H9 (cell line): Measurements from ENCODE around the gene WDR74. TPM values are rescaled to one million over a fixed set of nuclear protein-coding genes. Genes with fewer than 3 reads are reported as not detected.

Source experiments
- DNase-seq: peaks from one replicate; pipeline ENCODE4 v3.0.0-alpha.2; 2017
- H2AFZ ChIP-seq: one replicate; pipeline ENCODE4 v1.6.1; 2013; ENCODE audit warnings: mild to moderate bottlenecking, low read length, control low read depth, moderate library complexity
- H2AK5ac ChIP-seq: 2 replicates; pipeline ENCODE4 v1.6.1; 2013; ENCODE audit warnings: low read length, control low read depth, mixed read lengths; ENCODE audit not compliant: insufficient read length
- H2BK120ac ChIP-seq: one replicate; pipeline ENCODE4 v1.6.1; 2013; ENCODE audit warnings: low read depth, mild to moderate bottlenecking, low read length, control low read depth, inconsistent platforms; ENCODE audit not compliant: poor library complexity, severe bottlenecking
- H2BK12ac ChIP-seq: 2 replicates; pipeline ENCODE4 v1.6.1; 2013; ENCODE audit warnings: low read length, control low read depth, mixed read lengths, low read depth; ENCODE audit not compliant: insufficient read length
- H2BK15ac ChIP-seq: 2 replicates; pipeline ENCODE4 v1.6.1; 2013; ENCODE audit warnings: low read depth, low read length, control low read depth
- H2BK20ac ChIP-seq: one replicate; pipeline ENCODE4 v1.6.1; 2013; ENCODE audit warnings: low read depth, mild to moderate bottlenecking, low read length, control low read depth, inconsistent platforms; ENCODE audit not compliant: poor library complexity, severe bottlenecking
- H2BK5ac ChIP-seq: 2 replicates; pipeline ENCODE4 v1.6.1; 2013; ENCODE audit warnings: low read length, control low read depth, mixed read lengths; ENCODE audit not compliant: insufficient read length
- H3K14ac ChIP-seq: 2 replicates; pipeline ENCODE4 v1.6.1; 2013; ENCODE audit warnings: low read length, control low read depth; ENCODE audit not compliant: insufficient read depth
- H3K18ac ChIP-seq: 2 replicates; pipeline ENCODE4 v1.6.1; 2013; ENCODE audit warnings: low read depth, mild to moderate bottlenecking, mixed read lengths, low read length, control low read depth; ENCODE audit not compliant: insufficient read length
- H3K23ac ChIP-seq: 2 replicates; pipeline ENCODE4 v1.6.1; 2013; ENCODE audit warnings: low read length, control low read depth, mixed read lengths, low read depth; ENCODE audit not compliant: insufficient read length
- H3K23me2 ChIP-seq: 2 replicates; pipeline ENCODE4 v1.6.1; 2013; ENCODE audit warnings: low read depth, mild to moderate bottlenecking, mixed read lengths, low read length, control low read depth; ENCODE audit not compliant: insufficient read length, poor library complexity, severe bottlenecking
- H3K27ac ChIP-seq: 2 replicates; pipeline ENCODE4 v1.5.1; 2013; ENCODE audit warnings: low read length, control low read depth, mixed read lengths, low read depth; ENCODE audit not compliant: insufficient read length
- H3K27me3 ChIP-seq: 2 replicates; pipeline ENCODE4 v1.6.1; 2013; ENCODE audit warnings: low read length, control low read depth, inconsistent platforms; ENCODE audit not compliant: insufficient read depth
- H3K4ac ChIP-seq: 2 replicates; pipeline ENCODE4 v1.6.1; 2013; ENCODE audit warnings: low read depth, mild to moderate bottlenecking, control low read depth, inconsistent platforms, low read length, moderate library complexity
- H3K4me1 ChIP-seq: 2 replicates; pipeline ENCODE4 v1.6.1; 2013; ENCODE audit warnings: low read length, control low read depth, inconsistent platforms; ENCODE audit not compliant: insufficient read depth
- H3K4me2 ChIP-seq: 2 replicates; pipeline ENCODE4 v1.6.1; 2013; ENCODE audit warnings: low read length, control low read depth, mixed read lengths; ENCODE audit not compliant: insufficient read length, insufficient read depth
- H3K56ac ChIP-seq: 2 replicates; pipeline ENCODE4 v1.6.1; 2013; ENCODE audit warnings: low read depth, mild to moderate bottlenecking, mixed read lengths, low read length, control low read depth; ENCODE audit not compliant: insufficient read length
- H3K79me1 ChIP-seq: 2 replicates; pipeline ENCODE4 v1.6.1; 2013; ENCODE audit warnings: low read depth, mild to moderate bottlenecking, moderate library complexity, low read length, control low read depth, inconsistent platforms; ENCODE audit not compliant: insufficient read depth, poor library complexity, severe bottlenecking
- H3K79me2 ChIP-seq: 2 replicates; pipeline ENCODE4 v1.6.1; 2013; ENCODE audit warnings: low read length, control low read depth, inconsistent platforms; ENCODE audit not compliant: insufficient read depth
- H3K9ac ChIP-seq: 2 replicates; pipeline ENCODE4 v1.6.1; 2013; ENCODE audit warnings: low read length, control low read depth, mixed read lengths; ENCODE audit not compliant: insufficient read length; ENCODE audit errors: extremely low read depth
- H3K9me3 ChIP-seq: one replicate; pipeline ENCODE4 v1.6.1; 2013; ENCODE audit warnings: low read depth, low read length, inconsistent platforms; ENCODE audit not compliant: control insufficient read depth
- H3T11ph ChIP-seq: one replicate; pipeline ENCODE4 v1.6.1; 2013; ENCODE audit warnings: mild to moderate bottlenecking, low read length, control low read depth, inconsistent platforms
- H4K20me1 ChIP-seq: one replicate; pipeline ENCODE4 v1.6.1; 2013; ENCODE audit not compliant: control insufficient read depth, insufficient read length, insufficient read depth
- H4K5ac ChIP-seq: 2 replicates; pipeline ENCODE4 v1.6.1; 2013; ENCODE audit warnings: low read depth, mild to moderate bottlenecking, mixed read lengths, low read length, control low read depth; ENCODE audit not compliant: insufficient read length
- H4K8ac ChIP-seq: replicated peaks from 2 replicates; pipeline ENCODE4 v1.6.1; 2013; ENCODE audit warnings: low read length, control low read depth, mixed read lengths, low read depth; ENCODE audit not compliant: insufficient read length
- H4K91ac ChIP-seq: 2 replicates; pipeline ENCODE4 v1.6.1; 2013; ENCODE audit warnings: low read depth, mild to moderate bottlenecking, moderate library complexity, mixed read lengths, low read length, control low read depth; ENCODE audit not compliant: insufficient read length
- H3K27ac Mint-ChIP-seq, 3 experiments: 2 replicates in 2 of 3; 3 replicates in 1 of 3; pipeline ENCODE4 v1.8.0; 2020 to 2021; ENCODE audit warnings: mixed read lengths in 3 of 3, mild to moderate bottlenecking in 1 of 3, moderate library complexity in 1 of 3
- H3K27me3 Mint-ChIP-seq: 2 replicates; pipeline ENCODE4 v1.8.0; 2021; ENCODE audit warnings: low read depth, mild to moderate bottlenecking, moderate library complexity, mixed read lengths
- H3K36me3 Mint-ChIP-seq, 3 experiments: 2 replicates in 2 of 3; 3 replicates in 1 of 3; pipeline ENCODE4 v1.8.0; 2020 to 2021; ENCODE audit warnings: low read depth in 3 of 3, mixed read lengths in 3 of 3; ENCODE audit not compliant: insufficient read depth in 1 of 3
- H3K4me1 Mint-ChIP-seq, 2 experiments: 2 replicates each; pipeline ENCODE4 v1.8.0; 2020; ENCODE audit warnings: mixed read lengths in 2 of 2
- H3K4me3 Mint-ChIP-seq, 2 experiments: 2 replicates in 1 of 2; 3 replicates in 1 of 2; pipeline ENCODE4 v1.8.0; 2020 to 2021; ENCODE audit warnings: mild to moderate bottlenecking in 2 of 2, mixed read lengths in 2 of 2, moderate library complexity in 1 of 2
- H3K9me3 Mint-ChIP-seq, 2 experiments: 2 replicates in 1 of 2; 3 replicates in 1 of 2; pipeline ENCODE4 v1.8.0; 2020; ENCODE audit warnings: mild to moderate bottlenecking in 2 of 2, mixed read lengths in 2 of 2, moderate library complexity in 1 of 2
- CTCF ChIP-seq: fragments of 200-600 bp; sonication (generic); conservative IDR thresholded peaks from 3 replicates; pipeline ENCODE4 v1.8.0; 2021; ENCODE audit warnings: antibody characterized with exemption, mild to moderate bottlenecking
- WGBS: extraction: QIAGEN DNeasy Blood & Tissue Kit; methylation state at CpG from one replicate; pipeline ENCODE4 v1.1.7; 2013; ENCODE audit warnings: missing lambda C conversion rate, low lambda C conversion rate, mixed read lengths; ENCODE audit not compliant: insufficient read length; ENCODE audit errors: extremely low coverage; 5-methylcytosine and 5-hydroxymethylcytosine counted together
- total RNA-seq: library from RNA; stranded (reverse); gene quantifications from 2 replicates; pipeline ENCODE4 v1.2.1, GENCODE V29; 2021

Gene WDR74
- total RNA-seq, 1 experiment from 2014 or later = 121 TPM

DNA sequence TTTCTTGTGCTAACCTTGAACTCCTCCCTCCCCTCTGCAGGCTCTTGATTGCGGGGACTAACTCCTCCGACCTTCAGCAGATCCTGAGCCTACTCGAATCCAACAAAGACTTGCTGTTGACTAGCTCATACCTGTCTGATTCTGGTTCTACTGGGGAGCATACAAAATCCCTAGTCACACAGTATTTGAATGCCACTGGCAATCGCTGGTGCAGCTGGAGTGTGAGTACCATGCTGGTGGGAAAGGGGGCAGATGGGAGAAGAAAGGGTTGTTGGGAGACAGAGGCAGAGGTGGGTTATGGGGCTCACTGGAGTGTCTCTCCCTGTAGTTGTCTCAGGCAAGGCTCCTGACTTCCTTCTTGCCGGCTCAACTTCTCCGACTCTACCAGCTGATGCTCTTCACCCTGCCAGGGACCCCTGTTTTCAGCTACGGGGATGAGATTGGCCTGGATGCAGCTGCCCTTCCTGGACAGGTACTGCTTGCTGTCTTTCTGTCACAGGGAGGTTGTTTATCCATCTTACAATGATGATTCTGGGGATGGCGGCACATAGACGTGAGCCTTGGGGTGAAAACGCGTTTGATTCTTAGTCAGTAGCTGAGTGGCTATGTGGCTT lies 45.9 kb upstream of the WDR74 start:
- no peak overlapping the region for H4K8ac ChIP-seq
- Mint-ChIP-seq H3K4me1 (peaks cover 41 to 50% of the 10 kb centered on the region in 2 experiments), H3K4me3 (peak overlapping the region; percentile 32 to 57; a peak in 3 of 5 replicates), H3K27me3 (peaks cover 5% of the 10 kb centered on the region), H3K27ac (peak overlapping the region; percentile 53 to 96 (median 83); a peak in 4 of 7 replicates), H3K36me3 (peaks cover 82 to 95% (median 89%) of the 10 kb centered on the region in 3 experiments), H3K9me3 (peaks cover 2 to 3% of the 10 kb centered on the region in 2 experiments; a peak in 3 of 5 replicates)
- H3K56ac ChIP-seq = no peak overlapping the region
- no peaks in the 10 kb centered on the region; the same call in 1 of the 2 replicates for H3K27me3 ChIP-seq
- peaks cover 4% of the 10 kb centered on the region; the same call in 1 of the 2 replicates for H3K79me2 ChIP-seq
- no peak overlapping the region for H2BK20ac ChIP-seq
- H3K4me2 ChIP-seq = no peak overlapping the region
- no peak overlapping the region for H2BK5ac ChIP-seq
- H2BK120ac ChIP-seq = no peak overlapping the region
- H3K9me3 ChIP-seq = no peaks in the 10 kb centered on the region
- WGBS = no CpG with 5 or more reads among the region's 11 CpGs
- no peak overlapping the region for H2AK5ac ChIP-seq
- peaks cover 14% of the 10 kb centered on the region for H3K23me2 ChIP-seq
- no peak overlapping the region for H3K27ac ChIP-seq
- no peak overlapping the region for H4K91ac ChIP-seq
- H2BK15ac ChIP-seq = no peak overlapping the region
- no peak overlapping the region for H2BK12ac ChIP-seq
- H4K5ac ChIP-seq = no peak overlapping the region
- no peaks in the 10 kb centered on the region; the same call in 1 of the 2 replicates for H3K4me1 ChIP-seq
- H3K23ac ChIP-seq = no peak overlapping the region
- H4K20me1 ChIP-seq = no peaks in the 10 kb centered on the region
- no peak overlapping the region for H3T11ph ChIP-seq
- no peak overlapping the region for H2AFZ ChIP-seq
- no peak overlapping the region for H3K9ac ChIP-seq
- no peak overlapping the region for H3K14ac ChIP-seq
- DNase-seq = no peak
- TF ChIP-seq CTCF = no peak
- no peak overlapping the region for H3K18ac ChIP-seq
- H3K79me1 ChIP-seq = no peaks in the 10 kb centered on the region
- no peak overlapping the region for H3K4ac ChIP-seq
